Measurements from ENCODE around the gene LSM14A. TPM values are rescaled to one million over a fixed set of nuclear protein-coding genes. Genes with fewer than 3 reads are reported as not detected.
A peak's percentile ranks its signal among the peaks of the same experiment; 100 is the strongest.

The LSM14A gene
- total RNA-seq, 3 donors from 2014 or later: 106 to 129 (median 126) TPM

GRCh38 chr19:34275705-34276104 is 103.4 kb downstream of the LSM14A start:
- no peaks in the 10 kb centered on the region for H3K4me1 ChIP-seq
- peak overlapping the region in 1 of 2 donors; percentile 26 for H3K27ac ChIP-seq
- TF ChIP-seq POLR2A (IDR thresholded peaks at IDR 0.05): no peak
- TF ChIP-seq CTCF (IDR thresholded peaks at IDR 0.05): no peak
- no peak for TF ChIP-seq POLR2AphosphoS5 (IDR thresholded peaks at IDR 0.05)
- DNase-seq (ENCODE audit: low spot score in 2 of 2): no peak
- no peak overlapping the region for H3K4me3 ChIP-seq
- H3K27me3 ChIP-seq: no peaks in the 10 kb centered on the region
- no peaks in the 10 kb centered on the region for H3K36me3 ChIP-seq
- no peaks in the 10 kb centered on the region for H3K9me3 ChIP-seq
- intact Hi-C loops (cut with DNase I; ENCODE audit: low total_unique reads): no loop called here

- H3K4me1 ChIP-seq: no peaks in the 10 kb centered on the region
- TF ChIP-seq CTCF (IDR thresholded peaks at IDR 0.05) (no peak), POLR2AphosphoS5 (IDR thresholded peaks at IDR 0.05) (no peak), POLR2A (IDR thresholded peaks at IDR 0.05) (no peak)
- intact Hi-C loops (cut with DNase I; ENCODE audit: low total_unique reads): no loop called here
These were observed 104.3 kb downstream of the LSM14A start for GRCh38 chr19:34276614-34277013.

GRCh38 chr19:34277244-34277643 is 104.9 kb downstream of the LSM14A start:
- Histone ChIP-seq H3K27ac (peak overlapping the region; percentile 23 to 26), H3K4me1 (no peaks in the 10 kb centered on the region), H3K4me3 (no peak overlapping the region), H3K36me3 (no peaks in the 10 kb centered on the region), H3K27me3 (no peaks in the 10 kb centered on the region), H3K9me3 (no peaks in the 10 kb centered on the region)
- intact Hi-C loops (cut with DNase I; ENCODE audit: low total_unique reads): no loop called here
- no peak for DNase-seq (ENCODE audit: low spot score in 2 of 2)
- no peak for TF ChIP-seq POLR2AphosphoS5 (IDR thresholded peaks at IDR 0.05)
- TF ChIP-seq POLR2A (IDR thresholded peaks at IDR 0.05): no peak
- no peak for TF ChIP-seq CTCF (IDR thresholded peaks at IDR 0.05)

More at GRCh38 chr19:34276614-34277013, 104.3 kb downstream of the LSM14A start:
- Histone ChIP-seq H3K27ac (peak overlapping the region; percentile 23 to 26), H3K9me3 (no peaks in the 10 kb centered on the region), H3K36me3 (no peaks in the 10 kb centered on the region), H3K27me3 (no peaks in the 10 kb centered on the region), H3K4me3 (no peak overlapping the region)
- DNase-seq (ENCODE audit: low spot score in 2 of 2): no peak

GRCh38 chr19:34278783-34279182 is 106.5 kb downstream of the LSM14A start:
- intact Hi-C loops (cut with DNase I; ENCODE audit: low total_unique reads): no loop called here
- H3K9me3 ChIP-seq: no peaks in the 10 kb centered on the region
- no peak overlapping the region for H3K27ac ChIP-seq
- H3K36me3 ChIP-seq: no peaks in the 10 kb centered on the region
- no peaks in the 10 kb centered on the region for H3K27me3 ChIP-seq
- no peak for TF ChIP-seq POLR2AphosphoS5 (IDR thresholded peaks at IDR 0.05)
- TF ChIP-seq CTCF (IDR thresholded peaks at IDR 0.05): no peak
- no peak for TF ChIP-seq POLR2A (IDR thresholded peaks at IDR 0.05)
- no peak for DNase-seq (ENCODE audit: low spot score in 2 of 2)
- no peak overlapping the region for H3K4me3 ChIP-seq
- H3K4me1 ChIP-seq: peaks cover 0 to 6% of the 10 kb centered on the region in 2 donors

Other genes with a start within 250 kb of the LSM14A start
- gene GARRE1, start 82.0 kb downstream of the LSM14A start, total RNA-seq: 10 to 100 TPM; 21.0 to 43.9 (median 25.2) TPM
- 100 to 1,000 TPM in 2 of 3 donors, 10 to 100 TPM in 1; 97.9 to 130 (median 113) TPM for gene GPI, start 192.7 kb downstream of the LSM14A start, total RNA-seq
- 10 to 100 TPM in 2 of 3 donors, 1 to 10 TPM in 1; 7.8 to 15.7 (median 10.9) TPM for gene PDCD2L, start 231.9 kb downstream of the LSM14A start, total RNA-seq

Measured in breast epithelium (tissue), 4 donors.